ENCODE measurements around the gene ADGRB3. TPM values are rescaled to one million over a fixed set of nuclear protein-coding genes. Genes with fewer than 3 reads are reported as not detected.

The ADGRB3 gene
- total and polyA plus RNA-seq, 7 donors, result 0.10 to 0.39 (median 0.21) TPM; not detected in 1

DNA sequence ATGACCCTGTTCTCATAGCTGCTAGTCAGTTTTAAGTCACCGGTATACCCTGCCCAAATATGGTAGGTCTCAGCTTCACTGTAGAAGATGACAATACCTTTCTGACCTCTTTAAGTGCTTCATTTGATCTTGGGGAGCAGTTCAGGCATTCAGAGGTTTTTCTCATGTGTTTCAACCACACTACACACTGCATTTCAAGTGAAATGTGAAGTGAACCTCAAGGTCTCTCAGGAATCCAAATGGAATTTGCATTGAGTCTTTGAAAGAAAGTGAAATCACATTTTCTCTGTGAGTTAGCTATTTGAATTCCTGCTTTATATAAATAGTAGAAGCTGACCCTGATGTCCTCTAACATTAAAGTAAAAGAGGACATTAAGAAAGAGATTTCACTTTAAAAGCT, 461.6 kb downstream of the ADGRB3 start:
- no peaks in the 10 kb centered on the region for H3K27me3 ChIP-seq (ENCODE audit: insufficient read depth in 3 of 3, low read length in 2 of 3)
- WGBS, 3 donors, result 86 to 92% (median 86%) methylated on average over 1 of the region's 1 CpG
- DNase-seq (no peak), ATAC-seq (no peak)
- intact Hi-C loops (cut with DNase I), result no loop called here
- no peak overlapping the region for H3K4me3 ChIP-seq
- H3K27ac ChIP-seq, result no peak overlapping the region
- no peak for TF ChIP-seq CTCF (IDR thresholded peaks at IDR 0.05)
- H3K9me3 ChIP-seq, result no peaks in the 10 kb centered on the region
- no peaks in the 10 kb centered on the region for H3K4me1 ChIP-seq
- H3K36me3 ChIP-seq (ENCODE audit: insufficient read depth in 1 of 2, low read depth in 1 of 2), result no peaks in the 10 kb centered on the region

- H3K27me3 ChIP-seq (ENCODE audit: insufficient read depth in 3 of 3, low read length in 2 of 3), result no peaks in the 10 kb centered on the region
- no peak for TF ChIP-seq CTCF (IDR thresholded peaks at IDR 0.05)
- H3K36me3 ChIP-seq (ENCODE audit: insufficient read depth in 1 of 2, low read depth in 1 of 2), result no peaks in the 10 kb centered on the region
- no peak overlapping the region for H3K27ac ChIP-seq
- ATAC-seq (no peak), DNase-seq (no peak)
- H3K4me1 ChIP-seq, result no peaks in the 10 kb centered on the region
- intact Hi-C loops (cut with DNase I), result no loop called here
- no peaks in the 10 kb centered on the region for H3K9me3 ChIP-seq
- H3K4me3 ChIP-seq, result no peak overlapping the region
Measured at GRCh38 chr6:69097948-69098347, 462.9 kb downstream of the ADGRB3 start.

DNA sequence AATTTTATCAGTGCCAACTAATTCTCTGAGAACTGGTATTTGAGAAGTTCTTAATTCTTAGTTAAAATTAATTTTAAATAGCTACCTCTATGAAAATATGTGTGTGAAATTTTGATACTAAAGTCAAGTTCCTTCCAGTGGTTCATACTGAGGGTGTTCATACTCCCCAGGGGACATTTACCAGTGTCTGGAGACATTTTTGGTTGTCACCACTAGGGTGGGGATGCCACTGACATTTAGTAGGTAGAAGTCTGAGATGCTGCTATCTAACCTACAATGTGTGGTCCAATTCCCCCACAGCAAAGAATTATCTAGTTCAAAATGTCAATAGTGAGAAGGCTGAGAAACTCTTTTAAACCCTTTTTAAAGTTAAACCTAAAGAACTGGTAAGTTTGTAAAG, 463.8 kb downstream of the ADGRB3 start:
- Histone ChIP-seq H3K27ac (no peak overlapping the region), H3K36me3 (ENCODE audit: insufficient read depth in 1 of 2, low read depth in 1 of 2) (no peaks in the 10 kb centered on the region), H3K4me1 (no peaks in the 10 kb centered on the region), H3K9me3 (no peaks in the 10 kb centered on the region), H3K27me3 (ENCODE audit: insufficient read depth in 3 of 3, low read length in 2 of 3) (no peaks in the 10 kb centered on the region), H3K4me3 (no peak overlapping the region)
- no peak for DNase-seq
- no peak for TF ChIP-seq CTCF (IDR thresholded peaks at IDR 0.05)
- no peak for ATAC-seq
- intact Hi-C loops (cut with DNase I), result no loop called here

DNA sequence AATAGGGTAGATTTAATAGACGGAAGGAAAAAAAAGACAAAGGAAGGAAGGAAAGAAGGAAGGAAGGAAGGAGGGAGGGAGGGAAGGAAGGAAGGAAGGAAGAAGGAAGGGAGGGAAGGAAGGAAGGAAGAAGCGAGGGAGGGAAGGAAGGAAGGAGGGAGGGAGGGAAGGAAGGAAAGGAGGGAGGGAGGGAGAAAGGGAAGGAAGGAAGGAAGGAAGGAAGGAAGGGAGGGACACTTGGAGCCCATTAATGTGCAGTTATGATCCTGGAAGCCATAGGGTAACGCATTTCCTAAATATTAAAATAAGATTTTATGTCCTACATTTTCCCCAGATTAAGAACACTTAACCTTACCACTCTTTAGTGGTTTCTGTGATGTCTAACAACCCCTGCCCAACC, 465.7 kb downstream of the ADGRB3 start:
- intact Hi-C loops (cut with DNase I), result no loop called here
- H3K36me3 ChIP-seq (ENCODE audit: insufficient read depth in 1 of 2, low read depth in 1 of 2), result no peaks in the 10 kb centered on the region
- H3K4me1 ChIP-seq, result no peaks in the 10 kb centered on the region
- H3K9me3 ChIP-seq, result no peaks in the 10 kb centered on the region
- DNase-seq (no peak), ATAC-seq (no peak)
- H3K4me3 ChIP-seq, result no peak overlapping the region
- no peak overlapping the region for H3K27ac ChIP-seq
- WGBS, 3 donors, result 89 to 94% (median 92%) methylated on average over 3 of the region's 3 CpGs
- no peaks in the 10 kb centered on the region for H3K27me3 ChIP-seq (ENCODE audit: insufficient read depth in 3 of 3, low read length in 2 of 3)
- no peak for TF ChIP-seq CTCF (IDR thresholded peaks at IDR 0.05)

DNA sequence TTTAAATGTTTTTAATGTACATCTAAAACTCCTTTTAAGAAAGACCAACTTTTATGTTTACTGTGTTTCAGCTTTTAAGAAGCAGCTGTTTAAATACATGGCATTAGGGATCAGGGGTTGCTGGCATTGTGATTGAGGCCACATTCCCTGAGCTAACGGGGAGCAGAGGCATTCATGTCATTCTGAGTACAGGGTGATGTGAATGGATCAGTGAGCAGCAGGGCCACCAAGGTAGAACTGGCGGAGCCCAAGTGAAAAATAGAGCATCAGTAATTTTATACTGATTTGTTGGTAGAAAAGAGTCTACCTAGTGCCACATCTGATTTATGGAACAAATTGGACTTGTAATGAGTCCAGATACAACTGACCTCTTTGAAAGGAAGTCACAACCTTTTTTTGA, 467.3 kb downstream of the ADGRB3 start:
- no peaks in the 10 kb centered on the region for H3K27me3 ChIP-seq (ENCODE audit: insufficient read depth in 3 of 3, low read length in 2 of 3)
- H3K36me3 ChIP-seq (ENCODE audit: insufficient read depth in 1 of 2, low read depth in 1 of 2), result no peaks in the 10 kb centered on the region
- no peak for DNase-seq
- ATAC-seq, result no peak
- no peaks in the 10 kb centered on the region for H3K9me3 ChIP-seq
- intact Hi-C loops (cut with DNase I), result no loop called here
- WGBS, 3 donors, result 42 to 54% (median 44%) methylated on average over 2 of the region's 2 CpGs
- H3K4me3 ChIP-seq, result no peak overlapping the region
- no peak overlapping the region for H3K27ac ChIP-seq
- TF ChIP-seq CTCF (IDR thresholded peaks at IDR 0.05), result no peak
- no peaks in the 10 kb centered on the region for H3K4me1 ChIP-seq

Data from psoas muscle (tissue), 8 donors.